ENCODE results near the gene MRPS22.

GRCh38 chr3:139306078-139306477, 37.7 kb upstream of the MRPS22 start:
- TF ChIP-seq PBX3 (CRISPR knock-in tag; IDR thresholded peaks at IDR 0.05; ENCODE audit: borderline replicate concordance) (no peak), EZH2 (conservative IDR thresholded peaks at IDR 0.05; ENCODE audit: low read depth, low read length) (no peak), ZSCAN12 (CRISPR knock-in tag; IDR thresholded peaks at IDR 0.05) (no peak), RBFOX2 (IDR thresholded peaks at IDR 0.05; ENCODE audit: low read depth, low read length) (no peak), ZHX1 (CRISPR knock-in tag; IDR thresholded peaks at IDR 0.05; ENCODE audit: low read depth) (no peak), CHCHD3 (CRISPR knock-in tag; IDR thresholded peaks at IDR 0.05) (no peak), TP53 (CRISPR knock-in tag; conservative IDR thresholded peaks at IDR 0.05) (no peak), ZNF747 (CRISPR knock-in tag; IDR thresholded peaks at IDR 0.05; ENCODE audit: borderline replicate concordance) (no peak), CTCF (CRISPR knock-in tag; IDR thresholded peaks at IDR 0.05) (no peak), FOSL2 (CRISPR knock-in tag; IDR thresholded peaks at IDR 0.05) (no peak), ZNF326 (CRISPR knock-in tag; IDR thresholded peaks at IDR 0.05; ENCODE audit: borderline replicate concordance) (no peak)

Data from HepG2 (cell line).